CD4-positive, alpha-beta T cell treated with Interleukin-10 for 1 hour (primary cell): Measurements from ENCODE around the gene NINL.
A peak's percentile ranks its signal among the peaks of the same experiment; 100 is the strongest.

ENCODE experiments used
- DNase-seq: peaks from one replicate; pipeline ENCODE4 v3.0.0-alpha.2; 2020

Gene NINL

GRCh38 chr20:25461786-25462545, 123.4 kb downstream of the NINL start:
- no peak for DNase-seq

GRCh38 chr20:25461281-25461650, 124.1 kb downstream of the NINL start:
- DNase-seq = no peak

DNA sequence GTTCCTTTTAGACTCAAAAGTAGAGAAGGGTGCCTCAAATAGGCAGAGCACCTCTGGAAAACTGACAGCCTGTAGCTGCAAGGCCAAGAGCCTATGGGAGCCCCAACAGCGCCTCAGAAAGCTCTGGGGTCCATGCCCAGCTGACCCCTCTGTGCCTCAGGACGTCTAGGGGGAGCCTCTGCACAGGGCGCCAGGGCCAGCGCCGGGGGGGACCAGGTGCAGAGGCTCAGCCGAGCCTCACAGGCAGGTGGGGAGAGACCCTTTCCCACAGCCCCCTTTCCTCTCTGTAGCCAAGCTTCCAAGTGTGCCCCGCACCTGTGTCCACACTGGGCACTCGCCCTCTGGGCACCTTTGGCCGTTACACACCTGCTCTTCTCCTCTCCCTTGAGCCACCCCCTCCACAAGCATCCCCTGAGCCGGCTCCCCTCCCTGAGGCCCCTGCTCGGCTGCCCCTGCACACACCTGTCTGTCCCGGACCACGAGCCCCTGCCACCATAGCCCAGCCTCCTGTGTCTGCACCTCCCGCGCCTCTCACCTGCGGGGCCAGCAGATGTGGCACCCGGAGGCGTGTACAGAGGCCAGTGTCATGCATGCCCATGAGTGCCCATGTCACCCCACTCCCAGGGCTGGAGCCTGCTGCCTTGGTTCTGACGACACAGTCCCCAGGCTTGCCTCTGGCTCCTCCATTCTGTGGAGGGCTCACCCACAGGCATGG, 124.6 kb downstream of the NINL start:
- DNase-seq = no peak

GRCh38 chr20:25459916-25460535, 125.3 kb downstream of the NINL start:
- no peak for DNase-seq

DNA sequence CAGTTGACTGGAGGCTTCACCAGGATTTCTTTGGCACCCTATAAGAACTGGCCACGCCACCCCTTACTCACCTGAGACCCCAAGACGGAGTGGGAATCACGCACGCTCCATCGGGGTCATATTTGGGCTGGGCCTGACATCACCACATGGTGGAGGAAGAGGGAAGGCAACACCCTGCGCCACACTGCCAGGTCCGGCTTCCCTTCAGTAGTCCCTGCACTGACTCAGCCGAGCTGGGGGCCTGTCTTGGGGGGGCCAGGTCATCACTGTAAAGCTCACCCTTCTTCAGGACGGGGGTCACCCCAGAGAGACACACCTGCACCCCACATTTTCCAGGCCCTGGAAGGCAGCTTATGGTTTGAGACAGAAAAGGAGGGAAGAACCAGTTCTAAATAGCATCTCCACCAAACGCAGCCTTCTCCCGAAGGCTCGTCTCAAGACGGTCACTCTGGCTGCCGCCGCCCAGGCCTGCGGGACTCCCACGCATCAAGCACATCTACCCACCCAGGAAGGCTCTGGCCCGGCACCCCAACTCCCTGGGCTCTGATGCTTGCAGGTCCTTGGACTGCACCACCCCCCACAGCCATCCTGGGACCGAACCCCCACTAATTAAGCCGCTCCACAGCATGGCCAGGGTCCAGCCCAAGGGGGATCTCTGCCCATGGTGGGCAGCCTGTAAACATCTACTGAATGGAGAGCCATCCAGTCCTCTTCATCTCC, 126.1 kb downstream of the NINL start:
- DNase-seq = no peak

- no peak for DNase-seq
Measured at GRCh38 chr20:25457886-25458680, 127.2 kb downstream of the NINL start.

DNA sequence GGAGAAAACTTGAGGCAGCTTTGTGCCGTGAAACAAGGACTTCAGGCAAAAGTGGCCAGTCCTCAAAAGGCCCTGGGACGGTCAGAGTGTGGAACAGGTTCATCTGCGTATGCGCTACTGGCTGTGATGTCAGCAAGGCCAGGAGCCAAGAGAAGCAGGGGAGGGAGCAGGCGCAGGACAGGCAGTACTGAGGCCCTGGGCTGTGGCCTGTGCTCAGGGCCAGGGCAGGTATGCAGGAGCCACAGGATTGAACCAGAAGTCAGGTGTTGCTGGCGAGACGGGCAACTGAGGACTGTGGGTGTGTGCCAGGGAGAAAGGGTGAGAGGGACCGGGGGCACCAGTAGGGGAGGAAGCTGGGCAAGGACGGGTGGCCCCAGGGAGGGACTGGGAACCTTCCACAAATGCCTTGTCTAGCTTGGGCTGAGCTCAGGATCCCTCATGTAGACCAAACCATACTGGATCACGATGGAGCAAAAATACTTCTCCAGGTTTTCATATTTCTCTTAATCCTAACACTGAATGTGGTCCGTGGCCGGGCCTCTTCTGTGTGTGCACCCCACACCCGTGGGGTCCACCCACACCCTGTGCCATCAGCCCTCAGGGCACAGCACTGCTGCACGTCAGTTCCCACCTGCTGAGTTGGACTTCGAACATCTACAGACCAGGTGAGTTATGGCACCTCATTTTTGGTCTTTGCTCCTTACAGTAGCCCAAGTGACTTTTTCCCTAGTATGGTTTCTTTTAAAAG, 131.0 kb downstream of the NINL start:
- DNase-seq = no peak

- no peak for DNase-seq
Measured at GRCh38 chr20:25453035-25453810, 132.1 kb downstream of the NINL start.

DNA sequence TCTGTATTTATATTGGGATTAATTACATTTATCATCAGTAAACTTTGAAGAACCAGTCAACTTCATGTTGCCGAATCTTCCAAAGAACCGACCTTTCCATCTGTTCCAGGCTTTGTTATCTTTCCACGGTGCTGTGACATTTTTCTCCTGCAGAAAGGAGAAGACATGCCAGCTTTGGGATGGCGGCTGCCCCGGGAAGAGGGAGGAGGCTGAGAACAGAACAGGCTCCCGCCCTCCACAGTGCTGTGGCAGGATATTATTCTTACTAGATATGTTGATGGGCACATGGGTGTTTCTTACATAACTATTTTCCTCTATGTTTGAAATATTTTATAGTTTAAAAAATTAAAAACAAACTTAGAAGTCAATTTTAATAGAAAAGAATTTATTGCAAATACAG, 133.0 kb downstream of the NINL start:
- no peak for DNase-seq

GRCh38 chr20:25447671-25448070, 137.7 kb downstream of the NINL start:
- DNase-seq = no peak

DNA sequence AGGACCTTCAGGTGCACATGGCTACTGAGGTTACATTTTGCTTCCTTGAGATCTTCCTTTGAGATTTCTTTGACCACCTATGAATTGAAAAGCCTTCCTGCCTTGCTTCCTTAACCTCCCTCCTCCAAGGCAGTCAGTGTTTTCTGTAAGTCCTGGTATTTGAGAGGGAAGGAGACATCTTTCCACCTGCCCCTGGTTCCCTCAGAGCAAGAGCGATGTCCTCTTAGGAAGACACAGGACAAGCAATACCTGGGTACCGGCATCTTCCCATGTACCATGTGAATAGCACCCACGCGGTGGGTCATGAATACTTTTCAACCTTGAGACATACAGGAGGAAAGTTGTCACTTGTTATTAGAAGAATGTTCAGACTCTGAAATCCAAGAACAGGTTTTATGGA, 140.8 kb downstream of the NINL start:
- DNase-seq = no peak

DNA sequence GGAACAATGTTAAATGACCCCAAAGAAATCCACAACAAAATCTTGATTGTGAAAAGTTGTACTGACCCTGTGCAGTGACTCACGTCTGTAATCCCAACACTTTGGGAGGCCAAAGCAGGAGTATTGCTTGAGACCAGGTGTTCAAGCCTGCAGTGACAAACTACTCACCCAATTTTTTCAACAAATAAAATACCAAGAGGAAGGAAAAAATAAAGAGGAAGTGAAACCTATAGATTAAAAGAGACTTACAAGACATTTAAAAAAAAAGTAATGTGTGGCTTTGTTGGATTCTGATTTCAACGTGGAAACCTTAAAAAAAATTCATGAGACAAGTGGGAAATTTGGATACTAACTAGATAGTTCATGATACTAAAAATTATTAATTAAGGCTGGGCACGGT, 146.0 kb downstream of the NINL start:
- DNase-seq = no peak

DNA sequence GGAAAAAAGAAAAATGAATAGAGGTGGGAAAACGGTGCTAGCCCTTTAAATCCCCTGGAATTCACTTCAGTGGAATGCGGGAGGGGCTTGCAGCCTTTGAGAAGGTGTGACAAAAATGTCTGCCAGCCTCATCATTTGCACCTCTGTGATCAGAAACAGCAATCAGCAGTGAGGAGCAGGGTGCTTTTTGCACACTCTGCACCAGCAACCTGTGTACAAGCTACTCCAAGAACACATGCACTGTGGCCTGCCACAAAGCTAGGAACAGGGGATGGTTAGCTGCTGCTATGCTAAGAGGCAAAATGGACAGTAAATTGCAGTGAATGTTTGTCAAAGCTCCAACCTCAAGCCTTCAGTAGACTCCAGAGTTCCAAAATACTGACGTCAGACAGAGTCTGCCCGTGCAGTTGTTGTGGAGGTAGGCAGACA, 148.2 kb downstream of the NINL start:
- no peak for DNase-seq

GRCh38 chr20:25424536-25424935, 160.8 kb downstream of the NINL start:
- DNase-seq = no peak

GRCh38 chr20:25422032-25422431, 163.3 kb downstream of the NINL start:
- DNase-seq = no peak

DNA sequence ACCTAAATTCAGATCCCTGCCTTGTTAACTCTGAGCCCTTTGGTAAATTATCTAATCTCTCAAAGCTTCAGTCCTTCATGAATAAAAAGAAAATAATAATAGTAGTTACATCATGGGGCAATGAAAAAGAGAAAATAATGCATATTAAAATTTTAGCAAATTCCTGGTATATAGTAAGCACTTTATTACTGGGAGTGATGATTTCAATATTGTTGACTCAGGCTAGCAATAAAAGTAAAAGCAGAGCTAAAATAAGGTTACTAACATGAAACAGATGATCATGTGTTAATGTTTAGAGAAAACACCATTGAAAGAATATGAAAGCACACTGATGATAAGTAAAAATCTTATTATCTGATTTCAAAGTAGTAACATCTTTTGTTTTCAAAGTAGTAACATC, 164.2 kb downstream of the NINL start:
- DNase-seq = no peak

- DNase-seq = no peak
Measured at GRCh38 chr20:25418776-25419175, 166.6 kb downstream of the NINL start.

GRCh38 chr20:25408890-25409289, 176.4 kb downstream of the NINL start:
- DNase-seq = no peak

GRCh38 chr20:25408170-25408547, 177.2 kb downstream of the NINL start:
- DNase-seq = no peak

DNA sequence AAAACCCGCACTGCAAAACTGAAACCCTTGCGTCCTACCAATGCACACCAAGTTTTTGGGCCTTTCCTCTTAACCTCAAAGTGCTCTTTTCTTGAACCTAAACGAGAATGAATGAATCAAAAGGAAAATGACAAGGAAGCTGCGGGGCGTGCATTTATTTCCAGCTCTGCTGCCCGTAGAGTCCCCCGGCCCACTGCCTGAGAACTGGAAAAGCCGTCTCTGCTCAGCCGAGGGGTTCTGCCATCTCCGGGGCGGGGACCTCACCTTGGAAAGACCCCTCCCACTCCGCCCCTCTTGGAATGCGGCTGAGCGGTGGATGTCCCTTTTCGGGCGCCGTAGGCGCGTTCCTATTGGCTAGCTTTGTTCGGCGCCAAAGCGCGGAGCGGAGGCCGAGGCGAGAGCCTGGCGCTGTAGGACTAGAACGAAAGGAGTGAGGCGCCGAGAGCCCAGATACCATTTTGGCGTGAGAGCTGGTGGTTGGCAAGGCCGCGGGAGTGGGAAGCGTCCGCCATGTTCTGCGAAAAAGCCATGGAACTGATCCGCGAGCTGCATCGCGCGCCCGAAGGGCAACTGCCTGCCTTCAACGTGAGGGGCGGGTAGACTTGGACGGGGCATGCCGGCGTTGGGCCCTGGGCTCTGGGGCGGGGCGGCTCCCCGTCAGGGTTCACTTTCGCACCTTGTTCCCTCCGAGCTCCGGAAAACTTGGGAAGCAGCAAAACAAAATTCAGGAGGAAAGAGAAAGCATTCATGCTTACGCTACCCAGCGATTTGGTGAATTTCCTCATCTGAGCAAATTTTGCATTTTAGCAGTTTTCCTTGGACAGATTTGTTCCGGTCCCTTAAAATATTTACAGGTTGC, 177.8 kb downstream of the NINL start, which contains the start of gene GINS1:
TSS of gene GINS1 (plus strand) at position 363 of the 859 bp plus-strand sequence. CDS start at position 511, 148 bp downstream.
- DNase-seq = peak; percentile 83
